T1000 (cell line): ENCODE data around the gene NDST1.
"Not testable (repeated sequence)": the region's sequence is repeated elsewhere in the genome, so short reads cannot be mapped to it uniquely, and the experiment has no call there.

Experiments
- DNase-seq: peaks from one replicate; lab custom pipeline; 2025; ENCODE audit warnings: mixed read lengths; lab: John Stamatoyannopoulos, UW

The NDST1 gene

GRCh38 chr5:150507474-150508276 lies at the start of gene NDST1:
TSS of gene NDST1 (plus strand) at chr5:150508131. CDS start at chr5:150521255, 13,124 bp downstream.
- no peak for DNase-seq

GRCh38 chr5:150458802-150459557 lies 49.0 kb upstream of the NDST1 start:
- DNase-seq, result peak; percentile 67

GRCh38 chr5:150460781-150461180 lies 47.1 kb upstream of the NDST1 start:
- no peak for DNase-seq

- no peak for DNase-seq
Observed at GRCh38 chr5:150461231-150461630, 46.7 kb upstream of the NDST1 start.

GRCh38 chr5:150464554-150465012 lies 43.3 kb upstream of the NDST1 start:
- no peak for DNase-seq

GRCh38 chr5:150465927-150466326 lies 42.0 kb upstream of the NDST1 start:
- DNase-seq, result no peak

- no peak for DNase-seq
Observed at GRCh38 chr5:150468206-150468605, 39.7 kb upstream of the NDST1 start.

GRCh38 chr5:150469718-150470469 lies 38.0 kb upstream of the NDST1 start:
- peak; percentile 51 for DNase-seq

- DNase-seq, result no peak
Observed at GRCh38 chr5:150473673-150474358, 34.1 kb upstream of the NDST1 start.

- DNase-seq, result not testable (repeated sequence)
Observed at GRCh38 chr5:150476568-150476967, 31.4 kb upstream of the NDST1 start.

GRCh38 chr5:150479416-150479815 lies 28.5 kb upstream of the NDST1 start:
- no peak for DNase-seq

GRCh38 chr5:150481708-150481965 lies 26.3 kb upstream of the NDST1 start:
- no peak for DNase-seq

GRCh38 chr5:150481972-150482406 lies 25.9 kb upstream of the NDST1 start:
- no peak for DNase-seq

- no peak for DNase-seq
Observed at GRCh38 chr5:150484964-150485692, 22.8 kb upstream of the NDST1 start.

- DNase-seq, result no peak
Observed at GRCh38 chr5:150485693-150486401, 22.1 kb upstream of the NDST1 start.

GRCh38 chr5:150486402-150487198 lies 21.3 kb upstream of the NDST1 start:
- peak; percentile 39 for DNase-seq

- DNase-seq, result no peak
Observed at GRCh38 chr5:150487199-150488061, 20.5 kb upstream of the NDST1 start.

- no peak for DNase-seq
Observed at GRCh38 chr5:150488519-150489359, 19.2 kb upstream of the NDST1 start.
